GM21447 (cell line): Measurements from ENCODE around the gene PLCD3.

ENCODE experiments used
- ATAC-seq: cut with Tn5 transposase; IDR thresholded peaks from one replicate; pipeline ENCODE4 v1.9.1; 2021; ENCODE audit not compliant: unreplicated experiment

The PLCD3 gene

GRCh38 chr17:45104497-45104896, 27.8 kb downstream of the PLCD3 start:
- no peak for ATAC-seq

- no peak for ATAC-seq
Observed at GRCh38 chr17:45104029-45104428, 28.3 kb downstream of the PLCD3 start.

DNA sequence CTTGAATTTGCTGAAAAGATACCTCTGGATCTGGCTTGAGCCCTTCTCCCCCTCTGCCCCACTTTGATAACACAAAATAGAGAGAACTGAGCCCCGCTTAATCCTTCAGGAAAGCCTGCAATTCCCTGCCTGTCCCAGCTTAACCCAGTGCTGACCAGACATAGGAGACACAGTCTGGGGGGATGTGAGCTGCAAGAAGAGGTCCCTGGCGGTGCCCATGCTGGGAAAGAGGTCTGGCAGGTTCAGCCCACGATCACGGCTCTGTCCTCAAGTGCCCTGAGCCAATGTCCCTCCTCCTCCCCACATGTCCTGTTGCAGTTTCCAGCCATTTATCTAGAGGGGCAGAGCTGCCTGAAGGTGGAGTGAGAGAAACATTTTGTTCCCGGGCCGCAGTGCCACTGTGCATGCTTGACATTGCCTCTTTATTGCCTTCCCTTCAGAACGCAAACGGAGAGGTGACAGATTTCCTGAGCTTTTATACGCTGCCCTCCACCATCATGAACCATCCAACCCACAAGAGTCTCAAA, 29.0 kb downstream of the PLCD3 start:
- ATAC-seq = no peak

DNA sequence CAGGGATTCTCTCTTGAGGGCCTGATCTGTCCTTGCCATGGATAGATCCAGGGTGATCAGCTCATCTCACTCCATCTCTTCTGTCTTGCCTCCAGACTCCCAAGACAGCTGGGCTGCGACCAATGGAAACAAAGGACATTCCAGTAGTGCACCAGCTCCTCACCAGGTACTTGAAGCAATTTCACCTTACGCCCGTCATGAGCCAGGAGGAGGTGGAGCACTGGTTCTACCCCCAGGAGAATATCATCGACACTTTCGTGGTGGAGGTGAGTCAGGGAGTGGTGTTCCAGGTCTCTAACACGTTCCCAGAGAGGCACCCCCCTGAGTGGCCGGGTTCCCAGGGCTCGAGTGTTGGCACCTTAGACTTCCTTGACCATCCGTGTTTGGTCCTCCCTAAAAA, 29.5 kb downstream of the PLCD3 start:
- no peak for ATAC-seq

DNA sequence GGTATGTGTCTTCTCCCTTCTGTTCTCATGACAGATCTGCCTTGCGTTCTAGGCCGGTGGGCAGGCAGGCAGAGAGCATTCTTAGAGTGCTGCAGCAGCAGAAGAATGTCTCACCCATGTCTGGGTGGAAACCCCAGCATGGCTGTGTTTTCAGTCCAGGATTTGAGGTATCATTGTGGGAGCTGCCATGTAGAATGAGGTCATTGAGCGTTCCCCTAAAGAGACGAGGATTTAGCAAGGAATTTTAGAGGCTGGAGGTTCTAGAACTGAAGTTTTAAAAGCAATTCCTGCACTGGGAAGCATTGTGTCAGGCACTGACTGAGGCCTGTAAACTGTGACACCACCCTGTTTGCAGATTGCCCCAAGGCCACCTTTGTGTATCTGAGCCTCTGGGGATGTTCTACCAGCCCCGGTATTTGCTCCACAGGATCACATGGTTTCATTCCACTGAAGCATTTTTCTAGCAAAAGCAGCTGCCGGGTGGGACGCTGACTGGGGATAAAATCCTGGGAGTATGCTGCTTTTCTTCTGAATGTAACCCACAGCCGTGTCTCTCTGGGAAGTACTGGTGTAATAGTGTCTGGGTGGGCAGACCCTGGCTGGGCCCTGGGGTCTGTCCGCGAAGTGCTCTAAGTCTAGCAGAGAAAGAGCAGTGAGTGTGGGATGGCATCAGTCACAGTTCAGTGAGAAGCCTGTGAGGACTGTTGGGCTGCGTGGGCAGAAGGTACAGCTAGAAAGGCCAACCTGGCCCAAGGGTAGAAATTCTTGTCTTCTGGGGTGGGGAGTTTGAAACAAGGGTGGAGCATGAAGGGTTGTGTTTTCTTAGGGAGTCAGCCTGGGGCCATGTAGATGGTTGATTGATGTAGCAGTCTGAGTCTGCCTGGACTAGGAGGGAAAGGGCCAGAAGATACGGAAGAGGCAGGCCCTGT, 30.2 kb downstream of the PLCD3 start:
- ATAC-seq = no peak

DNA sequence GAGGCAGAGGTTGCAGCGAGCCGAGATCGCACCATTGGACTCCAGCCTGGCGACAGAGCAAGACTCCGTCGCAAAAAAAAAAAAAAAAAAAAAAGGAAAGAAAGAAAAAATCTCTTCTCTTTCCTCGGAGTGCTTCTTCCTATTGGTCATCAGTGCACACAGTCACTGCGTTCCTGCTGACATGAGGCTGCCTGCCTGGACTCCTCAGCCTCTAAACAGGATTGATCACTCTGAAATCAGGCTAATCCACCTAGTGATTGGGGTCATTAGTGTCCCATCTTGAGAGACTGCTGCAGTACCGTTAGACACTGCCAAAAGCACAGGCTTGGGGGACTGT, 30.8 kb downstream of the PLCD3 start:
- ATAC-seq = no peak

- ATAC-seq = no peak
Observed at GRCh38 chr17:45098869-45099616, 33.3 kb downstream of the PLCD3 start.

DNA sequence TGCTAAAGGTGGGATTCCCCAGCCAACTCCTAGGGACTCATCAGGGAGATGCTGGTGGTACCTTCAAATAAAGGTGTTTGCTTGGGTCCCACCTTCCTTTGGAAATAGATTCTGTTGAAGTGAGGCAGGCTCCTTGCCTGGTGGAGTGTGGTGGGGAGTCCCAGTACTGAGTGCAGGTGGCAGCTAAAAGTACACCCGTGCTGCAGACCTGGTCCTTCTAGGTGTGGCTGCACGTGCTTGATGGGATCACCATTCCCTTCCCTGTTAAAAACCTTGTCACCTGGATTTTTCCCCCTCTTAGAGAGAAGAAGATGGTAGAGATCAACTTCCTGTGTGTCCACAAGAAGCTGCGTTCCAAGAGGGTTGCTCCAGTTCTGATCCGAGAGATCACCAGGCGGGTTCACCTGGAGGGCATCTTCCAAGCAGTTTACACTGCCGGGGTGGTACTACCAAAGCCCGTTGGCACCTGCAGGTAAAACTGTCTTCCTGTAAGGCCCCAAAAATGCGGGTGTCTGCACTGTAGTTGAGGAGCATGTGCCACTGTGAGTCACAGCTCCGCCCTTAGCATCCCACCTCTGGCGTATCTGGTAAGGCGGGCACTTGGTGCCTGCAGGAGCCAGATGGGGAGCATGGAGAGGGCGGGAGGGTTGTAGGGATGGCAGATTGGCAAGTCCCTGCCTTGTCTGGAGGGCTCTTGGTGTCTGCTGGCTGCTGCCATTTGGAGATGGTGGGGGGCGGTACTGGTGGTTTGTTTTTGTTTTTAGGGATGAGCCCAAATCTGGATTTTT, 34.0 kb downstream of the PLCD3 start:
- ATAC-seq = no peak

GRCh38 chr17:45096926-45097325, 35.4 kb downstream of the PLCD3 start:
- ATAC-seq = no peak

DNA sequence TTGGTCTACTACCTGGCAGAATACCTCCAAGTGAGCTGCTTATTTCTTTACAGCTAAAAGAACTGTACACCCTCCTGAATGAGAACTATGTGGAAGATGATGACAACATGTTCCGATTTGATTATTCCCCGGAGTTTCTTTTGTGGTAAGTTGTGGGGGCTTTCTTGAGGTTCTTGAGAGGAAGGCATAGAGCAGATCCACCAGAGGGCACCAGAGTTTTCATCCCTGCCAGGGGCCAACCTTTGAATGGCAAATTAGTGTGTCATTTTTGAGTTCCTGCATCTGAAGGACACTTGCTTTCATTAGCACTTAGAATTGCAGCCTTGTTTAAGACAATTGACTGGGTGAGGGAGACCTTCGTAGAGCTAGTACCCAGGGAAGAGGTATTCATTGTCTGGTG, 36.2 kb downstream of the PLCD3 start:
- no peak for ATAC-seq

DNA sequence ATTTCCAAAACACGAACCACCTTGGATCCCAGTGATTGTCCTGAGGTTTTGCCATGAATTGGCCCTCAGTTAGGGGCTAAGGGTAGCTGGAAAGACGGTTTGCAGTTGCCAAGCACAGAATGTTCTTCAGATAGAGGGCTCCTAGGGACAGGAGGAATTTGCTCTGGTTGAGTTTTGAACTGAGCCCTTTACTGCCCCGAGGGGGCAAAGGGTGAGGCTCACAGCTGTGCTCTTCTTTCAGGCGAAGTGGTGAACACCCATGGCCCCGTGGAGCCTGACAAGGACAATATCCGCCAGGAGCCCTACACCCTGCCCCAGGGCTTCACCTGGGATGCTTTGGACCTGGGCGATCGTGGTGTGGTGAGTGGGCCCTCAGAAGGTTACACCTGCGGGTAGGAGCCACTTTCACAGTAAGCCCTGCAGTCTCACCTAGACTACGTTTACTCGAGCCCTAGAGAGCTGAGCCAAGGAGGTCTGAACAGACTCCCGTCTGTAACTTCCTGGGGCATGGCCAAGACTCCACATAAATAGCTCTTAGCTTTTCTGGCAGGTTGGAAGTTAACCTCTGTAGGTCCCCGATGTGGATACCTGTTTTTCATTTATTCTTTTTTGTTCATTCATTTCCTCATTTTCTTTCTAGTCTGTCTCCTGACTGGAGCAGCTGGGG, 38.7 kb downstream of the PLCD3 start:
- ATAC-seq = no peak

DNA sequence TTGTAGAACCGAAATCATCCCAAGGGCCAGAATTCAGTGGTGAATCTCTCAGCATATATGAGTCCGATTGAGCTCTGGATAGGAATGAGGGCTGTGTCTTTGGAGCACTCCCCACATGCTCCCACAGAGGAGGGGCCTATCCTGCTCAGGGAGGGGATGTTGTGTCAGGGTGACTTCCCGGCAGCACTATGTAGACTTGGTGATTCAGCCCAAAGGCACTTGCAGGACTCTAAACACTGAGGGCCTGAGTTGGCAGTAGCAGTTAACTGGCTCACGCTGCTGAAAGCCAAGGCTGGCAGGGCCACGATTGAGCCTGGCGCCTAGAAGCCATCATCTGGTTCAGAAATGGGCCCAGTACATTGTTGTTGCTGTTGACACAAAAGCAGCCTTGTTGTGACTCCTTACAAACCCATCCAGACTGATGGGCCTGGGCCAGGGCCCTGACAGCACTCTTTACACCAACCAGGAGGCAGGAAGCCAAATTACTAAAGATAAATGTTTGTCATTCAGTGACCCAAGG, 39.3 kb downstream of the PLCD3 start:
- ATAC-seq = no peak

GRCh38 chr17:45091778-45092425, 40.4 kb downstream of the PLCD3 start:
- no peak for ATAC-seq

DNA sequence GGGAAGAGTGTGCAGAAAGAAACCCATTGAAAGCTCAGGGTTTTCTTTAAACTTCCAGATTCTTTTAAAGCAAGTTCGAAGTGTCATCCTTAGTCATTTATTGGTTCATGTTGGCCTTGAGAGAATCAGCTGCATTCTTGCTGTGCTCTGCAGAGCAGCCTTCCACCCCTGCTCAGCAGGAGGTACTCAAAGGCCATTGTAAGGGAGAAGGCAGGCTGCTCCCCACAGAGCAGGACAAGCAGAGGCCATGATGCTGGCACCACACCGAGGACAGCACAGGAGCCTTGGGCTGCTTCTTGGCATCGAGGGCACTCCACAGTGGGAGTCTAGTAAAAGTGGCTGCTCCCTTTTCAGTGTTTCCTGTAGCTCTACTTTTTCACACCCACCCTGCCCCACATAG, 41.6 kb downstream of the PLCD3 start:
- ATAC-seq = no peak

DNA sequence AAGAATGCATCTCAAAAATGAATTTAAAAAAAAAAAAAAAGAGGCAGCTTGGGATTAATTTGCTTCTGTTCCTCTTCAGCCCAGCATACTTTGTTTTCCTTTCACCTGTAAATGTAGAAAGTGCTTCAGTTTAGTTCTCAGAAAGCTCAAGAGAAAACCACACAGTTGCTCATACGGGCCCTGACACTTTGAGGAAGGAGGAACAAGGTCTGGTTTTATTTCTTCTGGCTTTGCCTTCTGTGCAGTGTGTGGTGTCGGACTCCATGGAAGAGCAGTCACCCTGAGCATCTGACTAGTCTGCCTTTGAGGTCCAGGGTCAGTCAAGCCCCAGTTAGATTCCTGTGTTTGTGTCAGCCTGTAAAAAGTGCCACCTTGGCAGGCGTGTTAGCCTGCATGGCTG, 43.6 kb downstream of the PLCD3 start:
- ATAC-seq = no peak

DNA sequence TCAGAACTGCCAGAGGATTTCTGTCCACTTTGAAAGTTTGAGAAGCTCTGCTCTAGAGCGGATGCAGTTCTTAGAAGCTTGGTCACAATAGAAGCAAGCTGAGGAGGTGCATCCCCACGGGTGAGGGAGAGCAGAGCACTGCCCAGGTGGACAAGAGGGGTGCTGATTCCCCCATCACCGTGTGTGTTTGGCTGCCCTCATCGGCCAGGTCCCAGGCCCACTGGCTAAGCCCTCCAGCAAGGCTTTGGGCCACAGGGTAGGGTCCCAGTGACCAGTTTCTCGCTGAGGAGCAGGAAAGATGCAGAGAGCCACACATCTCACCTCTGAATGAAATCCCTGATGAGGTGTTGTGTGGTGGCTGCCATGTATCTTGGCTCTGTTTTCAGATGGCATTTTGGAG, 44.3 kb downstream of the PLCD3 start:
- no peak for ATAC-seq

GRCh38 chr17:45087504-45087975, 44.8 kb downstream of the PLCD3 start:
- no peak for ATAC-seq

GRCh38 chr17:45086865-45087503, 45.3 kb downstream of the PLCD3 start:
- no peak for ATAC-seq

GRCh38 chr17:45086391-45086790, 45.9 kb downstream of the PLCD3 start:
- ATAC-seq = no peak
